ENCODE data around the gene TSPEAR.

The TSPEAR gene

GRCh38 chr21:44490405-44490804, 221.0 kb downstream of the TSPEAR start:
- Histone ChIP-seq H3K27ac (ENCODE audit: low read length) (no peak overlapping the region), H3K4me1 (ENCODE audit: control insufficient read depth, insufficient read depth, low read length) (no peaks in the 10 kb centered on the region), H3K9me3 (ENCODE audit: control insufficient read depth, insufficient read depth, low read length) (no peaks in the 10 kb centered on the region), H3K36me3 (ENCODE audit: control insufficient read depth, insufficient read depth, low read length) (peaks cover 7% of the 10 kb centered on the region; the same call in 1 of the 2 replicates), H3K27me3 (ENCODE audit: control insufficient read depth, insufficient read depth, low read length) (no peaks in the 10 kb centered on the region), H3K4me3 (ENCODE audit: low read length) (no peak overlapping the region)
- WGBS (ENCODE audit: insufficient coverage, insufficient read length) = no CpG with 5 or more reads among the region's 19 CpGs
- DNase-seq (ENCODE audit: low read depth, low spot score) = no peak

- H3K27ac ChIP-seq (ENCODE audit: low read length) = no peak overlapping the region
- peaks cover 7% of the 10 kb centered on the region; the same call in 1 of the 2 replicates for H3K36me3 ChIP-seq (ENCODE audit: control insufficient read depth, insufficient read depth, low read length)
- no CpG with 5 or more reads among the region's 7 CpGs for WGBS (ENCODE audit: insufficient coverage, insufficient read length)
- no peaks in the 10 kb centered on the region for H3K27me3 ChIP-seq (ENCODE audit: control insufficient read depth, insufficient read depth, low read length)
- H3K9me3 ChIP-seq (ENCODE audit: control insufficient read depth, insufficient read depth, low read length) = no peaks in the 10 kb centered on the region
- no peaks in the 10 kb centered on the region for H3K4me1 ChIP-seq (ENCODE audit: control insufficient read depth, insufficient read depth, low read length)
- no peak for DNase-seq (ENCODE audit: low read depth, low spot score)
- H3K4me3 ChIP-seq (ENCODE audit: low read length) = no peak overlapping the region
These were observed 221.4 kb downstream of the TSPEAR start for GRCh38 chr21:44489962-44490361.

GRCh38 chr21:44487831-44488230, 223.5 kb downstream of the TSPEAR start:
- WGBS (ENCODE audit: insufficient coverage, insufficient read length) = no CpG with 5 or more reads among the region's 4 CpGs
- H3K9me3 ChIP-seq (ENCODE audit: control insufficient read depth, insufficient read depth, low read length) = no peaks in the 10 kb centered on the region
- H3K4me1 ChIP-seq (ENCODE audit: control insufficient read depth, insufficient read depth, low read length) = no peaks in the 10 kb centered on the region
- no peak overlapping the region for H3K4me3 ChIP-seq (ENCODE audit: low read length)
- no peak overlapping the region for H3K27ac ChIP-seq (ENCODE audit: low read length)
- peaks cover 7% of the 10 kb centered on the region; the same call in 1 of the 2 replicates for H3K36me3 ChIP-seq (ENCODE audit: control insufficient read depth, insufficient read depth, low read length)
- H3K27me3 ChIP-seq (ENCODE audit: control insufficient read depth, insufficient read depth, low read length) = no peaks in the 10 kb centered on the region
- DNase-seq (ENCODE audit: low read depth, low spot score) = no peak

GRCh38 chr21:44486302-44486701, 225.1 kb downstream of the TSPEAR start:
- H3K4me3 ChIP-seq (ENCODE audit: low read length) = peak overlapping the region; percentile 43; the same call in 1 of the 2 replicates

GRCh38 chr21:44485796-44486195, 225.6 kb downstream of the TSPEAR start:
- H3K9me3 ChIP-seq (ENCODE audit: control insufficient read depth, insufficient read depth, low read length) = no peaks in the 10 kb centered on the region
- H3K36me3 ChIP-seq (ENCODE audit: control insufficient read depth, insufficient read depth, low read length) = 0 out of 2 replicates have a peak, but pooled peaks cover under 1% of the 10 kb centered on the region
- H3K4me1 ChIP-seq (ENCODE audit: control insufficient read depth, insufficient read depth, low read length) = no peaks in the 10 kb centered on the region
- DNase-seq (ENCODE audit: low read depth, low spot score) = no peak
- no peak overlapping the region for H3K27ac ChIP-seq (ENCODE audit: low read length)
- no CpG with 5 or more reads among the region's 10 CpGs for WGBS (ENCODE audit: insufficient coverage, insufficient read length)
- no peaks in the 10 kb centered on the region for H3K27me3 ChIP-seq (ENCODE audit: control insufficient read depth, insufficient read depth, low read length)
- peak overlapping the region; percentile 55; the same call in 1 of the 2 replicates for H3K4me3 ChIP-seq (ENCODE audit: low read length)

More at GRCh38 chr21:44486302-44486701, 225.1 kb downstream of the TSPEAR start:
- 0 out of 2 replicates have a peak, but pooled peaks cover 3% of the 10 kb centered on the region for H3K36me3 ChIP-seq (ENCODE audit: control insufficient read depth, insufficient read depth, low read length)
- H3K9me3 ChIP-seq (ENCODE audit: control insufficient read depth, insufficient read depth, low read length) = no peaks in the 10 kb centered on the region
- H3K27ac ChIP-seq (ENCODE audit: low read length) = no peak overlapping the region
- no peak for DNase-seq (ENCODE audit: low read depth, low spot score)
- no peaks in the 10 kb centered on the region for H3K4me1 ChIP-seq (ENCODE audit: control insufficient read depth, insufficient read depth, low read length)
- no peaks in the 10 kb centered on the region for H3K27me3 ChIP-seq (ENCODE audit: control insufficient read depth, insufficient read depth, low read length)
- no CpG with 5 or more reads among the region's 16 CpGs for WGBS (ENCODE audit: insufficient coverage, insufficient read length)

GRCh38 chr21:44485254-44485793, 226.0 kb downstream of the TSPEAR start:
- no peak overlapping the region for H3K27ac ChIP-seq (ENCODE audit: low read length)
- H3K27me3 ChIP-seq (ENCODE audit: control insufficient read depth, insufficient read depth, low read length) = no peaks in the 10 kb centered on the region
- no peaks in the 10 kb centered on the region for H3K36me3 ChIP-seq (ENCODE audit: control insufficient read depth, insufficient read depth, low read length)
- H3K9me3 ChIP-seq (ENCODE audit: control insufficient read depth, insufficient read depth, low read length) = no peaks in the 10 kb centered on the region
- peak; percentile 43 for DNase-seq (ENCODE audit: low read depth, low spot score)
- H3K4me1 ChIP-seq (ENCODE audit: control insufficient read depth, insufficient read depth, low read length) = no peaks in the 10 kb centered on the region
- WGBS (ENCODE audit: insufficient coverage, insufficient read length) = no CpG with 5 or more reads among the region's 25 CpGs
- peak overlapping the region; percentile 55; the same call in 1 of the 2 replicates for H3K4me3 ChIP-seq (ENCODE audit: low read length)

GRCh38 chr21:44484498-44485253, 226.7 kb downstream of the TSPEAR start:
- Histone ChIP-seq H3K27ac (ENCODE audit: low read length) (no peak overlapping the region), H3K27me3 (ENCODE audit: control insufficient read depth, insufficient read depth, low read length) (no peaks in the 10 kb centered on the region), H3K4me3 (ENCODE audit: low read length) (no peak overlapping the region), H3K36me3 (ENCODE audit: control insufficient read depth, insufficient read depth, low read length) (no peaks in the 10 kb centered on the region), H3K4me1 (ENCODE audit: control insufficient read depth, insufficient read depth, low read length) (no peaks in the 10 kb centered on the region), H3K9me3 (ENCODE audit: control insufficient read depth, insufficient read depth, low read length) (no peaks in the 10 kb centered on the region)
- no peak for DNase-seq (ENCODE audit: low read depth, low spot score)
- WGBS (ENCODE audit: insufficient coverage, insufficient read length) = no CpG with 5 or more reads among the region's 43 CpGs

- Histone ChIP-seq H3K4me3 (ENCODE audit: low read length) (no peak overlapping the region), H3K27me3 (ENCODE audit: control insufficient read depth, insufficient read depth, low read length) (no peaks in the 10 kb centered on the region), H3K4me1 (ENCODE audit: control insufficient read depth, insufficient read depth, low read length) (no peaks in the 10 kb centered on the region), H3K27ac (ENCODE audit: low read length) (no peak overlapping the region), H3K36me3 (ENCODE audit: control insufficient read depth, insufficient read depth, low read length) (no peaks in the 10 kb centered on the region), H3K9me3 (ENCODE audit: control insufficient read depth, insufficient read depth, low read length) (no peaks in the 10 kb centered on the region)
- WGBS (ENCODE audit: insufficient coverage, insufficient read length) = no CpG with 5 or more reads among the region's 28 CpGs
- no peak for DNase-seq (ENCODE audit: low read depth, low spot score)
These were observed 227.8 kb downstream of the TSPEAR start for GRCh38 chr21:44483288-44484237.

GRCh38 chr21:44482581-44483287, 228.6 kb downstream of the TSPEAR start:
- H3K4me1 ChIP-seq (ENCODE audit: control insufficient read depth, insufficient read depth, low read length) = no peaks in the 10 kb centered on the region
- no CpG with 5 or more reads among the region's 14 CpGs for WGBS (ENCODE audit: insufficient coverage, insufficient read length)
- no peak for DNase-seq (ENCODE audit: low read depth, low spot score)
- no peak overlapping the region for H3K4me3 ChIP-seq (ENCODE audit: low read length)
- H3K27me3 ChIP-seq (ENCODE audit: control insufficient read depth, insufficient read depth, low read length) = no peaks in the 10 kb centered on the region
- H3K9me3 ChIP-seq (ENCODE audit: control insufficient read depth, insufficient read depth, low read length) = no peaks in the 10 kb centered on the region
- no peaks in the 10 kb centered on the region for H3K36me3 ChIP-seq (ENCODE audit: control insufficient read depth, insufficient read depth, low read length)
- H3K27ac ChIP-seq (ENCODE audit: low read length) = no peak overlapping the region
